HUDEP-2 (cell line): ENCODE results near the gene TMEM59L.

Experiments used
- DNase-seq, 76 experiments: peaks; one replicate each; lab custom pipeline; 2025; ENCODE audit not compliant: unreplicated experiment in 76 of 76; lab: John Stamatoyannopoulos, UW

Gene TMEM59L

GRCh38 chr19:18670312-18670711 is 57.6 kb downstream of the TMEM59L start:
- DNase-seq = no peak
